Epithelial cell of esophagus (primary cell): Measurements from ENCODE around the gene RMDN3.

Experiments
- DNase-seq: peaks from one replicate; pipeline ENCODE4 v3.0.0; 2010; ENCODE audit warnings: low read depth
- H3K4me3 ChIP-seq: 2 replicates; pipeline ENCODE4 v1.5.1; 2011; ENCODE audit warnings: mild to moderate bottlenecking, low read length, control low read depth
- TF ChIP-seq, protein P1 (sequence below): IDR thresholded peaks from 2 replicates; pipeline ENCODE4 v1.5.1; 2011; ENCODE audit warnings: low read depth, mild to moderate bottlenecking, low read length, control low read depth, inconsistent platforms; ENCODE audit not compliant: insufficient read depth; ENCODE audit errors: missing control alignments

The RMDN3 gene

GRCh38 chr15:40723919-40724318 is 31.1 kb downstream of the RMDN3 start:
- DNase-seq: no peak
- TF ChIP-seq, protein P1, sequence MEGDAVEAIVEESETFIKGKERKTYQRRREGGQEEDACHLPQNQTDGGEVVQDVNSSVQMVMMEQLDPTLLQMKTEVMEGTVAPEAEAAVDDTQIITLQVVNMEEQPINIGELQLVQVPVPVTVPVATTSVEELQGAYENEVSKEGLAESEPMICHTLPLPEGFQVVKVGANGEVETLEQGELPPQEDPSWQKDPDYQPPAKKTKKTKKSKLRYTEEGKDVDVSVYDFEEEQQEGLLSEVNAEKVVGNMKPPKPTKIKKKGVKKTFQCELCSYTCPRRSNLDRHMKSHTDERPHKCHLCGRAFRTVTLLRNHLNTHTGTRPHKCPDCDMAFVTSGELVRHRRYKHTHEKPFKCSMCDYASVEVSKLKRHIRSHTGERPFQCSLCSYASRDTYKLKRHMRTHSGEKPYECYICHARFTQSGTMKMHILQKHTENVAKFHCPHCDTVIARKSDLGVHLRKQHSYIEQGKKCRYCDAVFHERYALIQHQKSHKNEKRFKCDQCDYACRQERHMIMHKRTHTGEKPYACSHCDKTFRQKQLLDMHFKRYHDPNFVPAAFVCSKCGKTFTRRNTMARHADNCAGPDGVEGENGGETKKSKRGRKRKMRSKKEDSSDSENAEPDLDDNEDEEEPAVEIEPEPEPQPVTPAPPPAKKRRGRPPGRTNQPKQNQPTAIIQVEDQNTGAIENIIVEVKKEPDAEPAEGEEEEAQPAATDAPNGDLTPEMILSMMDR: no peak
- H3K4me3 ChIP-seq: no peak overlapping the region

DNA sequence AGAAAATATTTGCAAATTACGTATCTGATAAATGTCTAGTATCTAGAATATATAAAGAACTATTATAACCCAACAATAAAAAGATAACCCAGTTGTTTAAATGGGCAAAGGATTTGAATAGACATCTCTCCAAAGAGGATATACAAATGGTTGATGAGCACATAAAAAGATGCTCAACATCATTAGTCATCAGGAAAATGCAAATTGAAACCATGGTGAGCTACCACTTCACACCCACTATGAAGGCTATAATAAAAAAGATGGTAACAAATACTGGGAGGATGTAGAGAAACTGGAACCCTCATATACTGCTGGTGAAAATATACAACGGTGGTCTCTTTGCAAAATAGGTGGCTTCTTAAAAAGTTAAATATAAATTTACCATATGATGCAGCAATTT is 32.1 kb downstream of the RMDN3 start:
- no peak overlapping the region for H3K4me3 ChIP-seq
- TF ChIP-seq, protein P1: no peak
- DNase-seq: peak; percentile 28

GRCh38 chr15:40722354-40722753 is 32.7 kb downstream of the RMDN3 start:
- no peak for DNase-seq
- H3K4me3 ChIP-seq: no peak overlapping the region
- TF ChIP-seq, protein P1: no peak

GRCh38 chr15:40721701-40722100 is 33.4 kb downstream of the RMDN3 start:
- H3K4me3 ChIP-seq: no peak overlapping the region
- no peak for DNase-seq
- TF ChIP-seq, protein P1: no peak

GRCh38 chr15:40716165-40716564 is 38.9 kb downstream of the RMDN3 start:
- no peak for DNase-seq
- no peak overlapping the region for H3K4me3 ChIP-seq
- TF ChIP-seq, protein P1: no peak

DNA sequence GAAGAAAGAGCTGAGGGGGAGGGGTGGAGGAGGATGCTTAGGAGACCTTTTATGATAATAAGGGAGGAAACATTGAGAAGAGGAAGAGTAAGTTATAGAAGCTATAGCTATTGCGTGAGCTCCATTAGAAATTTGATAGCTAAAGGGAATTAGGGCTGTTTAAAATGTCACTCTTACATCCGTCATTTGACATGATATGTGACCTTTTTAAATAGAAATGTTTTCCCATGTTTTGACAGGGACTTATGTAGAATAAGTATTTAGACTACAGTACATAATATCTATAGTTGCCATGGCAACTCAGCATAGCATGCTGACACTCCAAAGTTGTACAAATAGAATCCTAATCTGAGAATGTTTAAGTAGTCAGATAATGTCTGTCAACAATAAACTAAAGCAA is 40.9 kb downstream of the RMDN3 start:
- H3K4me3 ChIP-seq: no peak overlapping the region
- TF ChIP-seq, protein P1: no peak
- DNase-seq: no peak

DNA sequence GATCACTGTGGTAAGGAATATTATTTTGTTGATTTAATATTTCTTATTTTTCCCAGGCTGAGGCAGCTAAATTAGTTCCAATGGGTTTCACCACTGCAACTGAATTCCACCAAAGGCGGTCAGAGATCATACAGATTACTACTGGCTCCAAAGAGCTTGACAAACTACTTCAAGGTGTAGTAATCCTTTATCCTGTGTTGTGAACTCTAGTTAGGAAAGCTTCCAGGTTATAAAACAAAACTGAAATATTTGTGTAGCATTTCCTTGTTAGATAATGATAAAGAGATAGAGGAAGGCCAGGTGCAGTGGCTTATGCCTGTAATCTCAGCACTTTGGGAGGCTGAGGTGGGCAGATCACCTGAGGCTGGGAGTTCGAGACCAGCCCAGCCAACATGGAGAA is 48.9 kb downstream of the RMDN3 start:
- no peak for DNase-seq
- H3K4me3 ChIP-seq: no peak overlapping the region
- TF ChIP-seq, protein P1: no peak
